Measurements from ENCODE around the gene NPC2.

NPC2 gene

GRCh38 chr14:74517731-74518130 lies 24.6 kb upstream of the NPC2 start:
- no peak overlapping the region for H3K27ac ChIP-seq

GRCh38 chr14:74516451-74517160 lies 23.5 kb upstream of the NPC2 start:
- in situ Hi-C loops (cut with HindIII; ENCODE audit: low pct_ligation_motif_present, low sequenced_read_pairs) = no loop called here
- no peak for DNase-seq
- no peak for TF ChIP-seq CTCF (IDR thresholded peaks at IDR 0.05; ENCODE audit: low read depth, low read length, missing control alignments)
- no peak overlapping the region for H3K4me3 ChIP-seq (ENCODE audit: low read depth, low read length)
- H3K36me3 ChIP-seq (replicated peaks) = peaks cover 31% of the 10 kb centered on the region
- no peaks in the 10 kb centered on the region for H3K27me3 ChIP-seq (replicated peaks)
- no peak overlapping the region for H3K27ac ChIP-seq

More at GRCh38 chr14:74517731-74518130, 24.6 kb upstream of the NPC2 start:
- Histone ChIP-seq H3K36me3 (replicated peaks) (peaks cover 38% of the 10 kb centered on the region), H3K27me3 (replicated peaks) (no peaks in the 10 kb centered on the region), H3K4me3 (ENCODE audit: low read depth, low read length) (no peak overlapping the region)
- DNase-seq = no peak
- no peak for TF ChIP-seq CTCF (IDR thresholded peaks at IDR 0.05; ENCODE audit: low read depth, low read length, missing control alignments)
- in situ Hi-C loops (cut with HindIII; ENCODE audit: low pct_ligation_motif_present, low sequenced_read_pairs) = no loop called here

GRCh38 chr14:74515891-74516412 lies 22.8 kb upstream of the NPC2 start:
- no peak overlapping the region for H3K4me3 ChIP-seq (ENCODE audit: low read depth, low read length)
- in situ Hi-C loops (cut with HindIII; ENCODE audit: low pct_ligation_motif_present, low sequenced_read_pairs) = no loop called here
- no peak overlapping the region for H3K27ac ChIP-seq
- H3K27me3 ChIP-seq (replicated peaks) = no peaks in the 10 kb centered on the region
- TF ChIP-seq CTCF (IDR thresholded peaks at IDR 0.05; ENCODE audit: low read depth, low read length, missing control alignments) = no peak
- peaks cover 29% of the 10 kb centered on the region for H3K36me3 ChIP-seq (replicated peaks)
- no peak for DNase-seq

- no peak overlapping the region for H3K4me3 ChIP-seq (ENCODE audit: low read depth, low read length)
- DNase-seq = peak; percentile 78
- in situ Hi-C loops (cut with HindIII; ENCODE audit: low pct_ligation_motif_present, low sequenced_read_pairs) = no loop called here
- H3K27ac ChIP-seq = peak overlapping the region; percentile 89
- no peak for TF ChIP-seq CTCF (IDR thresholded peaks at IDR 0.05; ENCODE audit: low read depth, low read length, missing control alignments)
- H3K27me3 ChIP-seq (replicated peaks) = no peaks in the 10 kb centered on the region
- H3K36me3 ChIP-seq (replicated peaks) = peaks cover 33% of the 10 kb centered on the region
Measured at GRCh38 chr14:74514471-74514941, 21.4 kb upstream of the NPC2 start.

- H3K36me3 ChIP-seq (replicated peaks) = peaks cover 34% of the 10 kb centered on the region
- TF ChIP-seq CTCF (IDR thresholded peaks at IDR 0.05; ENCODE audit: low read depth, low read length, missing control alignments) = no peak
- H3K27ac ChIP-seq = no peak overlapping the region
- DNase-seq = no peak
- no peaks in the 10 kb centered on the region for H3K27me3 ChIP-seq (replicated peaks)
- in situ Hi-C loops (cut with HindIII; ENCODE audit: low pct_ligation_motif_present, low sequenced_read_pairs) = no loop called here
- H3K4me3 ChIP-seq (ENCODE audit: low read depth, low read length) = no peak overlapping the region
Measured at GRCh38 chr14:74511966-74512830, 19.1 kb upstream of the NPC2 start.

Measured in brain microvascular endothelial cell (primary cell).